K562 (cell line): ENCODE measurements around the gene HSD11B2. TPM values are rescaled to one million over a fixed set of nuclear protein-coding genes. Genes with fewer than 3 reads are reported as not detected.

Experiments used
- ARHGAP35 ChIP-seq: fragments of 450-650 bp; IDR thresholded peaks from 2 replicates; pipeline ENCODE4 v1.6.1; 2018; ENCODE audit not compliant: partially characterized antibody
- CBFA2T3 ChIP-seq: fragments of 450-650 bp; IDR thresholded peaks from 2 replicates; pipeline ENCODE4 v1.6.1; 2017
- E2F8 ChIP-seq: fragments of 450-650 bp; IDR thresholded peaks from 2 replicates; pipeline ENCODE4 v1.7.1; 2018; ENCODE audit warnings: mild to moderate bottlenecking, low read depth; ENCODE audit not compliant: partially characterized antibody
- EP400 ChIP-seq: fragments of 450-650 bp; IDR thresholded peaks from 2 replicates; pipeline ENCODE4 v1.6.1; 2017; ENCODE audit warnings: antibody characterized with exemption, mild to moderate bottlenecking, moderate library complexity
- FIP1L1 ChIP-seq: fragments of 200-400 bp; formaldehyde crosslinking; IDR thresholded peaks from 2 replicates; pipeline ENCODE4 v1.6.1; 2018; ENCODE audit warnings: mild to moderate bottlenecking, low read depth, low read length; ENCODE audit not compliant: poor library complexity, severe bottlenecking
- JUND ChIP-seq, 2 experiments: IDR thresholded peaks; 2 replicates in 1 of 2; 3 replicates in 1 of 2; pipeline ENCODE4 v1.6.1; 2011; ENCODE audit warnings: borderline replicate concordance in 2 of 2, low read depth in 2 of 2, low read length in 2 of 2, improper control_type of control experiment in 1 of 2, missing biosample characterization in 1 of 2, missing genetic modification characterization in 1 of 2, missing genetic modification reagents in 1 of 2
- MGA ChIP-seq: fragments of 450-650 bp; IDR thresholded peaks from 2 replicates; pipeline ENCODE4 v1.6.1; 2016; ENCODE audit warnings: mild to moderate bottlenecking, moderate library complexity
- MTA2 ChIP-seq: fragments of 450-650 bp; IDR thresholded peaks from 2 replicates; pipeline ENCODE4 v1.6.1; 2016; ENCODE audit warnings: low read depth
- RBM17 ChIP-seq: fragments of 200-400 bp; formaldehyde crosslinking; IDR thresholded peaks from 2 replicates; pipeline ENCODE4 v1.6.1; 2017; ENCODE audit warnings: low read depth, mild to moderate bottlenecking, low read length, borderline replicate concordance
- ZKSCAN3 ChIP-seq: fragments of 250-450 bp; sonication (Bioruptor Pico); IDR thresholded peaks from 2 replicates; pipeline ENCODE4 v1.4.0; 2020
- ZNF280B ChIP-seq: fragments of 250-450 bp; sonication (Bioruptor Pico); IDR thresholded peaks from 2 replicates; pipeline ENCODE4 v1.5.1; 2021; ENCODE audit warnings: mild to moderate bottlenecking
- polyA plus RNA-seq, 8 experiments: library from polyadenylated mRNA; depleted of rRNA in 4 of 8; stranded (reverse) in 5 of 8; unstranded in 3 of 8; fragments of >200 nt; fragmentation: Nextera tagmentation in 2 of 8; fragmentation: Illumina TruSeq in 1 of 8; extraction: Ambion mirVana in 2 of 8; extraction: Trizol in 1 of 8; gene quantifications; 2 replicates each; pipeline versions ENCODE4 v1.2.1 to v1.2.3, GENCODE V29; 2011 to 2014; ENCODE audit warnings: inconsistent platforms in 1 of 8, missing spikeins in 1 of 8
- total RNA-seq, 7 experiments: library from RNA; depleted of rRNA in 6 of 7; stranded (reverse); fragments of >200 nt in 6 of 7; fragmentation: Illumina TruSeq in 2 of 7; extraction: Trizol in 2 of 7; gene quantifications; 2 replicates each; pipeline versions ENCODE4 v1.2.1 to v1.2.3, GENCODE V29; 2011 to 2021; ENCODE audit warnings: low replicate concordance in 1 of 7

Gene HSD11B2
- total and polyA plus RNA-seq, 9 of the 15 experiments (the other 6 are each of a cell fraction or from before 2014, with no cell fraction given) = 0.08 to 2.0 (median 0.79) TPM

GRCh38 chr16:67425580-67425979 lies 5.3 kb upstream of the HSD11B2 start (continued):
- TF ChIP-seq MGA (no peak), ZNF280B (CRISPR knock-in tag) (no peak), RBM17 (no peak), ARHGAP35 (no peak), FIP1L1 (no peak), E2F8 (no peak), CBFA2T3 (no peak), MTA2 (no peak), JUND (IDR thresholded peaks at IDR 0.05; ENCODE audit: borderline replicate concordance, low read depth, low read length) (no peak), JUND (tag; IDR thresholded peaks at IDR 0.05; ENCODE audit: borderline replicate concordance, low read depth, low read length) (no peak), EP400 (no peak), ZKSCAN3 (CRISPR knock-in tag) (no peak)
